Measurements from ENCODE around the gene CNPY3.

The CNPY3 gene

DNA sequence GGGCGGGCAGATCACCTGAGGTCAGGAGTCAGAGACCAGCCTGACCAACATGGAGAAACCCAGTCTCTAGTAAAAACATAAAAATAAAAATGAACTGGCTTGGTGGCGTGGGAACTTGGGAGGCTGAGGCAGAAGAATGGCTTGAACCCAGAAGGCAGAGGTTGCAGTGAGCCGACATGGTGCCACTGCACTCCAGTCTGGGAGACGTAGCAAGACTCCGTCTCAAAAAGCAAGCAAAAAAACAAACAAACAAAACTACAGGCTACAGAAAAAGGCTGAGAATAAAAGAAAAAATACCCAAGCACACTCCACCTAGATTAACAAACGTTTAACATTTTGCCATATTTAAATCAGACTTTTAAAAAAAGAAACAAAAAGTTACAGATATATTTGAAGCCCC is 7.5 kb upstream of the CNPY3 start:
- Histone ChIP-seq H3K36me3 (ENCODE audit: control insufficient read depth, insufficient read depth, low read length, severe bottlenecking) (no peaks in the 10 kb centered on the region), H3K4me3 (ENCODE audit: low read length) (no peak overlapping the region), H3K9ac (ENCODE audit: low read length) (no peak overlapping the region), H3K4me1 (ENCODE audit: control insufficient read depth, insufficient read depth, low read length) (peaks cover 23% of the 10 kb centered on the region), H3K27me3 (replicated peaks; ENCODE audit: control insufficient read depth, insufficient read depth, low read length) (no peaks in the 10 kb centered on the region), H3K9me3 (ENCODE audit: control insufficient read depth, low read length) (no peaks in the 10 kb centered on the region)
- no peak for DNase-seq (ENCODE audit: low read depth)

DNA sequence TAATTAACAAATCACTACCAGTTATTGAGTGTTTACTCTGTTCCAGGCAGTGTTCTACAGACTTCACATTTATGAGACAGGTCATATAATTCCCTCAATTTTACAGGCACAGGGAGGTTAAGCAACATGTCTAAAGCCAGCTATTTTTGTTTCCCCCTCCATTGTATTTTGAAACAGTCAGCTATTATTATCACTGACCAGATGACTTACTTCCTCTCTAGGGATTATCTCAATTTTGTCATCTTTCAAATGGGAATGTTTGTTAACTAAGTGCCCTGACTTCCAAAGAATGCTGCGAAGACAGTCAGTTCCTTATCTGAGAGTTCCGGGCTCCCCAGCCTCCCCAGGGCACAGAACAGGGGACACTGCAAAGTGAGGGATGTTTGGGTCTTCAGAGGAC is 5.6 kb upstream of the CNPY3 start:
- H3K4me3 ChIP-seq (ENCODE audit: low read length) = no peak overlapping the region
- no peak for DNase-seq (ENCODE audit: low read depth)
- H3K27me3 ChIP-seq (replicated peaks; ENCODE audit: control insufficient read depth, insufficient read depth, low read length) = no peaks in the 10 kb centered on the region
- no peaks in the 10 kb centered on the region for H3K9me3 ChIP-seq (ENCODE audit: control insufficient read depth, low read length)
- H3K36me3 ChIP-seq (ENCODE audit: control insufficient read depth, insufficient read depth, low read length, severe bottlenecking) = no peaks in the 10 kb centered on the region
- H3K4me1 ChIP-seq (ENCODE audit: control insufficient read depth, insufficient read depth, low read length) = peaks cover 27% of the 10 kb centered on the region
- H3K9ac ChIP-seq (ENCODE audit: low read length) = no peak overlapping the region

DNA sequence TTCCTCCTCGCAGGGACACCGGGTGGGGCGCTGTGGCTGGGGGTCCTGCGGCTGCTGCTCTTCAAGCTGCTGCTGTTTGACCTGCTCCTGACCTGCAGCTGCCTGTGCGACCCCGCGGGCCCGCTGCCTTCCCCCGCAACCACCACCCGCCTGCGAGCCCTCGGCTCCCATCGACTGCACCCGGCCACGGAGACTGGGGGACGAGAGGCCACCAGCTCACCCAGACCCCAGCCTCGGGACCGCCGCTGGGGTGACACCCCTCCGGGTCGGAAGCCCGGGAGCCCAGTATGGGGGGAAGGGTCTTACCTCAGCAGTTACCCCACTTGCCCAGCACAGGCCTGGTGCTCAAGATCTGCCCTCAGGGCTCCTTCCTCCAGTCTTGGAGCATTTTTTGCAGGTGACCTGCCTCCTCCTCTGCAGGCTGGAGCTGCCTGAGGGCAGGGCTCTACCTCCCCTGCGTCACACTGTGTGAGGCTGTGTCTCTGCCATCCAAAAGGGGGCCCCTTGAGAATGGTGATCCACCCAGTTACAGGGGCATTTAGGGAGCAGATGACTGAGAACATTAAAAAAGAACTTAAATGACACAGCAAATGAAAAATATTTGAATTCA is 3.9 kb upstream of the CNPY3 start:
- Histone ChIP-seq H3K36me3 (ENCODE audit: control insufficient read depth, insufficient read depth, low read length, severe bottlenecking) (no peaks in the 10 kb centered on the region), H3K9me3 (ENCODE audit: control insufficient read depth, low read length) (no peaks in the 10 kb centered on the region), H3K27me3 (replicated peaks; ENCODE audit: control insufficient read depth, insufficient read depth, low read length) (no peaks in the 10 kb centered on the region), H3K4me1 (ENCODE audit: control insufficient read depth, insufficient read depth, low read length) (peaks cover 31% of the 10 kb centered on the region), H3K9ac (ENCODE audit: low read length) (no peak overlapping the region), H3K4me3 (ENCODE audit: low read length) (no peak overlapping the region)
- no peak for DNase-seq (ENCODE audit: low read depth)

DNA sequence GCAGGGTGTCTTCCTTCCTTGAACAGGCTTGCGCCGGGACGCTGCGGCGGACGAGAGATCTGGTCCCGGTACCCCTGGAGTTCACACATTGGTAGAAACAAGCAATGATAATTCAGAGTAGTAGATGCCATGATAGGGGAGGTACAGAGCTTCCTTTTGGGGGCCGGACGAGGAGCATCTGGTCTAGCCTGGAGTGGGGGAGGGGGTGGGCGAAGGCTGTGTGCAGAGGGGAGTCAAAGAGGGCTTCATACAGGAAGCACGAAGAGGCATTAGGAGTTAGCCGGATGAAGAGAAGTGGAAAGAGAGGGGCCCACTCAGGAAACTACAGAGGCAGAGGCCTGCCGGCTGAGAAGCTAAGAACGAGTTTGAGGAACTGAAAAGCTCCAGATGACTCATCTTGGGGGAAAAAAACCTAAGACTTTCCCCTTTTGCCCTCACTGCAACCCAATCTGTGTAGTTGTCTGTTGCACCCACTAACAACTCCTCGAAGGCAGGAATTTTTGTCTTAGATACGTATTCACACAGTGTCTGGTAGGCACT is 611 bp downstream of the CNPY3 start:
- Histone ChIP-seq H3K9me3 (ENCODE audit: control insufficient read depth, low read length) (no peaks in the 10 kb centered on the region), H3K9ac (ENCODE audit: low read length) (peak overlapping the region; percentile 88), H3K4me3 (ENCODE audit: low read length) (peak overlapping the region; percentile 95), H3K36me3 (ENCODE audit: control insufficient read depth, insufficient read depth, low read length, severe bottlenecking) (peaks cover 7% of the 10 kb centered on the region), H3K4me1 (ENCODE audit: control insufficient read depth, insufficient read depth, low read length) (peaks cover 25% of the 10 kb centered on the region), H3K27me3 (replicated peaks; ENCODE audit: control insufficient read depth, insufficient read depth, low read length) (no peaks in the 10 kb centered on the region)
- peak; percentile 83 for DNase-seq (ENCODE audit: low read depth)

DNA sequence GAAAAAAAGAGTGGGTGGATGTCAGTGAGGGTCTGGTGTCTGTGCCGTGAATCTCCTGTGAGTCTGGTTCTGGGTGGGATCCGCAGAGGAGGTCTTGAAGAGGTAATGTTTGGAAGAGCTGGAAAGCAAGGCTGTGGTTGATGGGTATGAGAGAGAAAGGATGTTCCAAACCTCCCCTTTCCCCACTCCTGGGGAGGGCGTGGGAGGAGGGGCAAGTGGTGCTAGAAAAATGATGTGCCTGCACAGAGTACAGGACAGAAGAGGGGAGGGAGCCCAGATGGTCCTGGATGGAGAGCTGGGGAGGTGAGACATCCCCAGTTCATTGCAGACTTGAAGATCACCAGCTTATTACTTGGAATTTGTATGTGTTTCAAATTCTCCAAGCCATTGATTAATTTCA is 3.1 kb downstream of the CNPY3 start:
- H3K4me3 ChIP-seq (ENCODE audit: low read length) = no peak overlapping the region
- no peak for DNase-seq (ENCODE audit: low read depth)
- H3K4me1 ChIP-seq (ENCODE audit: control insufficient read depth, insufficient read depth, low read length) = peaks cover 17% of the 10 kb centered on the region
- H3K9me3 ChIP-seq (ENCODE audit: control insufficient read depth, low read length) = no peaks in the 10 kb centered on the region
- H3K36me3 ChIP-seq (ENCODE audit: control insufficient read depth, insufficient read depth, low read length, severe bottlenecking) = peaks cover 23% of the 10 kb centered on the region
- H3K9ac ChIP-seq (ENCODE audit: low read length) = no peak overlapping the region
- H3K27me3 ChIP-seq (replicated peaks; ENCODE audit: control insufficient read depth, insufficient read depth, low read length) = no peaks in the 10 kb centered on the region

DNA sequence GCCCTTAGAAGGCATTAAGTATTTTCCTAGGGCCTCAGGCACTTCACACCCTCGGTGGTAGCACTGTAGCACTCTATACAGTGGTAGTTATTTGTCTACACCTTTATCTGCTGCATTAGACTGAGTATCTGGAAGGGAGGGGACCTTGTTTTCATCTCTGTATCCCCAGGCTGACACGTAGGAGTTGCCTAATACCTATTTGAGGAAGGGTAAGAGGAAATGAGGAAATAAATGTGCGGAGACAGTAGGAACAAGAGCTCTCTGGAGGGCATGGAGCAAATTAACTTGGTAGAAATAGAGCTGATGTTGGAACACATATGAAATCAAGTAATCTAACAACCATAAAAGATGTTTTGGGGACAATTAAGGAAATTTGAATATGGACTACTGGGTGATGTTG is 3.9 kb downstream of the CNPY3 start:
- H3K27me3 ChIP-seq (replicated peaks; ENCODE audit: control insufficient read depth, insufficient read depth, low read length) = no peaks in the 10 kb centered on the region
- peaks cover 17% of the 10 kb centered on the region for H3K4me1 ChIP-seq (ENCODE audit: control insufficient read depth, insufficient read depth, low read length)
- DNase-seq (ENCODE audit: low read depth) = no peak
- H3K4me3 ChIP-seq (ENCODE audit: low read length) = no peak overlapping the region
- no peak overlapping the region for H3K9ac ChIP-seq (ENCODE audit: low read length)
- H3K36me3 ChIP-seq (ENCODE audit: control insufficient read depth, insufficient read depth, low read length, severe bottlenecking) = peaks cover 28% of the 10 kb centered on the region
- H3K9me3 ChIP-seq (ENCODE audit: control insufficient read depth, low read length) = no peaks in the 10 kb centered on the region

DNA sequence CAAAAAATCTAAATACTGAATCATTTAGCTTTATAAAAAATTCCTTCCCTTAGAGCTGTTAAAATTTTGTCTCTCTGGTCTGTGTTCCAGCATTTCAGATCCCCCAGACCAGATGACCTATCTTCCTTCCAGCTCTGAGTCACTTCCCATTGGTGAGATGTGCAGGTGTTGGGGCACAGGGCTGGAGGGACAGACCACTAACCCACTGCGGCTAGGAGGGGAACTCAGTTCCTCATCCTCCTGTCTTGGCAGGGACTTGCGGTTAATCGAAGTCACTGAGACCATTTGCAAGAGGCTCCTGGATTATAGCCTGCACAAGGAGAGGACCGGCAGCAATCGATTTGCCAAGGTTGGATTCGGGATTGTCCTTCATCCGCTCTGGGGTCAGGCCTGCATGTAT is 6.0 kb downstream of the CNPY3 start:
- no peak overlapping the region for H3K4me3 ChIP-seq (ENCODE audit: low read length)
- H3K9me3 ChIP-seq (ENCODE audit: control insufficient read depth, low read length) = no peaks in the 10 kb centered on the region
- H3K27me3 ChIP-seq (replicated peaks; ENCODE audit: control insufficient read depth, insufficient read depth, low read length) = no peaks in the 10 kb centered on the region
- H3K36me3 ChIP-seq (ENCODE audit: control insufficient read depth, insufficient read depth, low read length, severe bottlenecking) = peaks cover 32% of the 10 kb centered on the region
- DNase-seq (ENCODE audit: low read depth) = no peak
- no peak overlapping the region for H3K9ac ChIP-seq (ENCODE audit: low read length)
- H3K4me1 ChIP-seq (ENCODE audit: control insufficient read depth, insufficient read depth, low read length) = peaks cover 5% of the 10 kb centered on the region

DNA sequence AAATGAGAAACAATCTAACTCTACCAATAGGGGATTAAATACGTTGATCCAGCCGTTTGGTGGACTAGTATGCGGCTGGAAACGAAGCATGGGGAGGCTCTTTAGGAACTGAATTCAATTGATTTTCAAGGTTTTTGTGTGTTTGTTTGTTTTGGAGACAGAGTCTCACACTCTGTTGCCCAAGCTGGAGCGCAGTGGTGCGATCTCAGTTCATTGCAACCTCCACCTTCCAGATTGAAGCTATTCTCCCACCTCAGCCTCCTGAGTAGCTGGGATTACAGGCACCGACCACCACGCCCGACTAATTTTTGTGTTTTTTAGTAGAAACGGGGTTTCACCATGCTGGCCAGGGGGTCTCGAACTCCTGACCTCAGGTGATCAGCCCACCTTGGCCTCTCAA is 7.1 kb downstream of the CNPY3 start:
- no peak for DNase-seq (ENCODE audit: low read depth)
- Histone ChIP-seq H3K9me3 (ENCODE audit: control insufficient read depth, low read length) (no peaks in the 10 kb centered on the region), H3K27me3 (replicated peaks; ENCODE audit: control insufficient read depth, insufficient read depth, low read length) (no peaks in the 10 kb centered on the region), H3K4me1 (ENCODE audit: control insufficient read depth, insufficient read depth, low read length) (no peaks in the 10 kb centered on the region), H3K36me3 (ENCODE audit: control insufficient read depth, insufficient read depth, low read length, severe bottlenecking) (peaks cover 37% of the 10 kb centered on the region), H3K4me3 (ENCODE audit: low read length) (no peak overlapping the region), H3K9ac (ENCODE audit: low read length) (no peak overlapping the region)

DNA sequence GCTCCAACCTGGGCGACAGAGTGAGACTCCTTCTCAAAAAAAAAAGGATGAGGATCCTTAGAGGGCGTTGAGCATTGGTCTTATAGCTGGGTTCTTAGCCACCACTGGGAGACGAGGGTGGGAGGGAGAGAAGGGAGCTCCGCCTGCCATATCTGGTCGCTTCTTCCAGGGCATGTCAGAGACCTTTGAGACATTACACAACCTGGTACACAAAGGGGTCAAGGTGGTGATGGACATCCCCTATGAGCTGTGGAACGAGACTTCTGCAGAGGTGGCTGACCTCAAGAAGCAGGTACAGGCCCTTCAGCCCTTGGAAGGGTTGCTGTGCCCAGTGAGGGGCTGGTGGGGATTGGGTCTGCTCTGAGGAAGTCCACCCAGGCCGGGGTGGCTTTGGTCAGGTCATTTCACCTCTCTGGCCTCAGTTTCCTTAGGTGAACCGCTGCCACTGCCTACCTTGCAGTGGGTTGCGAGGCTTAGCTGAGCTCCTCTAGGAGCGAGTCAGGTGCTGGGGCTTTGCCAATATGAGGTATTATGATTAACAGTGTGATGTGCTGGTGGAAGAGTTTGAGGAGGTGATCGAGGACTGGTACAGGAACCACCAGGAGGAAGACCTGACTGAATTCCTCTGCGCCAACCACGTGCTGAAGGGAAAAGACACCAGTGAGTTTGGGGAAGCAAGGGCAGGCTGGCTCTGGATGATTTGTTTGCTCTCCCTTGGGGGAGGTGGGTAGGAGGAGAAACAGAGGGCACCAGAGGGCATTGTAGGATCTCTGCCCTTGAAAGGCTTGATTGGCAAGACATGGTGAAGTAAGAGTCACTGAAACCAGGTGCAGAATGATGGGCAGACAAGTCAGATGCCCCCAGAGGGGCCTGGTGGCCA is 8.5 kb downstream of the CNPY3 start:
- Histone ChIP-seq H3K4me3 (ENCODE audit: low read length) (no peak overlapping the region), H3K27me3 (replicated peaks; ENCODE audit: control insufficient read depth, insufficient read depth, low read length) (no peaks in the 10 kb centered on the region), H3K9me3 (ENCODE audit: control insufficient read depth, low read length) (no peaks in the 10 kb centered on the region), H3K4me1 (ENCODE audit: control insufficient read depth, insufficient read depth, low read length) (no peaks in the 10 kb centered on the region), H3K36me3 (ENCODE audit: control insufficient read depth, insufficient read depth, low read length, severe bottlenecking) (peaks cover 37% of the 10 kb centered on the region), H3K9ac (ENCODE audit: low read length) (no peak overlapping the region)
- DNase-seq (ENCODE audit: low read depth) = no peak

DNA sequence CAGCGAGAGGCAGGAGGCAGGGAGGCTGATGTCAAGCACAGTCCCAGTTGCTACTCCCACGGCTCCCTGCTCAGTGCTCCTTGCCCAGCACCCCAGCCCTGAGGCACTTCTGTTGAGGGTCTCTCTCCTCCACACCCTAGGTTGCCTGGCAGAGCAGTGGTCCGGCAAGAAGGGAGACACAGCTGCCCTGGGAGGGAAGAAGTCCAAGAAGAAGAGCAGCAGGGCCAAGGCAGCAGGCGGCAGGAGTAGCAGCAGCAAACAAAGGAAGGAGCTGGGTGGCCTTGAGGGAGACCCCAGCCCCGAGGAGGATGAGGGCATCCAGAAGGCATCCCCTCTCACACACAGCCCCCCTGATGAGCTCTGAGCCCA is 9.1 kb downstream of the CNPY3 start:
- no peaks in the 10 kb centered on the region for H3K4me1 ChIP-seq (ENCODE audit: control insufficient read depth, insufficient read depth, low read length)
- no peak for DNase-seq (ENCODE audit: low read depth)
- H3K27me3 ChIP-seq (replicated peaks; ENCODE audit: control insufficient read depth, insufficient read depth, low read length) = no peaks in the 10 kb centered on the region
- H3K9me3 ChIP-seq (ENCODE audit: control insufficient read depth, low read length) = no peaks in the 10 kb centered on the region
- H3K9ac ChIP-seq (ENCODE audit: low read length) = no peak overlapping the region
- H3K36me3 ChIP-seq (ENCODE audit: control insufficient read depth, insufficient read depth, low read length, severe bottlenecking) = peaks cover 40% of the 10 kb centered on the region
- no peak overlapping the region for H3K4me3 ChIP-seq (ENCODE audit: low read length)

DNA sequence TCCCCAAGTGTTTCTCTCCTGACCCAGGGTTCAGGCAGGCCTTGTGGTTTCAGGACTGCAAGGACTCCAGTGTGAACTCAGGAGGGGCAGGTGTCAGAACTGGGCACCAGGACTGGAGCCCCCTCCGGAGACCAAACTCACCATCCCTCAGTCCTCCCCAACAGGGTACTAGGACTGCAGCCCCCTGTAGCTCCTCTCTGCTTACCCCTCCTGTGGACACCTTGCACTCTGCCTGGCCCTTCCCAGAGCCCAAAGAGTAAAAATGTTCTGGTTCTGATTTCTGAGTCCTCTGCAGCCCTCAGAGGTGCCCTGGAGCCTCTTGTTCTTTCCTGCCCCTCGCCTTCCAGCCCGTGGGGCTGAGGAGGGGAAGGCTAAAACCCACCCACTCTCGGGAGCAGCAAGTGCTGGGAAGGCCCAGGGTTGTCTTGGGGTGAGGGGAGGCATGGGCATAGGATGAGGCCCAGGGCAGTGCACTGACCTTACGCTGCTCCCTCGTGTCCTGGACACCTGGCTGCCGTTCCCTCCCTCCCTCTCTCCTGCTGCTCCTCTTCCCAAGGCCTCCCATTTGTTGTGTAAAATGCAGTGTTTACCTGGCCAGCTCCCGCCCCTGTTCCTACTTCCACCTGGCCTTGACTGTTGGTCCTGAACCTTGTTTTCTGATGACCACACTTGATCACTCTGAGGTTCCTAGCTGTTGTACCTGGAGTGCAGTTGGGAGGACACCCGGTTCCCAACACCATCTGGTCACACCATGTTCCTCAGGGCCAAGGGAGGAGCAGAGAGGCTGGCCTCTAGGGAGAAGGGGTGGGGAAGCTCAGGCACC is 9.9 kb downstream of the CNPY3 start:
- DNase-seq (ENCODE audit: low read depth) = no peak
- no peaks in the 10 kb centered on the region for H3K9me3 ChIP-seq (ENCODE audit: control insufficient read depth, low read length)
- H3K9ac ChIP-seq (ENCODE audit: low read length) = no peak overlapping the region
- no peak overlapping the region for H3K4me3 ChIP-seq (ENCODE audit: low read length)
- H3K27me3 ChIP-seq (replicated peaks; ENCODE audit: control insufficient read depth, insufficient read depth, low read length) = no peaks in the 10 kb centered on the region
- peaks cover 42% of the 10 kb centered on the region for H3K36me3 ChIP-seq (ENCODE audit: control insufficient read depth, insufficient read depth, low read length, severe bottlenecking)
- no peaks in the 10 kb centered on the region for H3K4me1 ChIP-seq (ENCODE audit: control insufficient read depth, insufficient read depth, low read length)

Data from adipocyte (in vitro differentiated cells).